Subcutaneous adipose tissue (tissue), 4 donors: Measurements from ENCODE around the gene SAP30. TPM values are rescaled to one million over a fixed set of nuclear protein-coding genes. Genes with fewer than 3 reads are reported as not detected.

Experiments used
- total RNA-seq, 4 donors: library from RNA; depleted of rRNA; stranded (reverse); fragments of >200 nt; gene quantifications; one replicate each; pipeline ENCODE4 v1.1.0, GENCODE V29; 2016

Gene SAP30
- total RNA-seq, 4 donors from 2014 or later = 26.4 to 53.7 (median 39.3) TPM

Other genes starting within 250 kb of the SAP30 start
- gene GALNT7, start 202.1 kb upstream of the SAP30 start, total RNA-seq = 10 to 100 TPM in 3 of 4 donors, 1 to 10 TPM in 1; 6.8 to 24.8 (median 14.2) TPM
- 100 to 1,000 TPM in 1 of 4 donors, 10 to 100 TPM in 3; 49.6 to 103 (median 70.4) TPM for gene HMGB2, start 36.6 kb upstream of the SAP30 start, total RNA-seq
- under 1 TPM in 1 of 4 donors, not detected in 3; under 0.01 TPM for gene SCRG1, start 28.2 kb downstream of the SAP30 start, total RNA-seq
- gene HAND2, start 159.3 kb downstream of the SAP30 start, total RNA-seq = 10 to 100 TPM in 1 of 4 donors, 1 to 10 TPM in 3; 1.5 to 12.1 (median 6.2) TPM